ENCODE measurements around the gene RARA. TPM values are rescaled to one million over a fixed set of nuclear protein-coding genes. Genes with fewer than 3 reads are reported as not detected.
A peak's percentile ranks its signal among the peaks of the same experiment; 100 is the strongest.

The RARA gene
- 4.9 and 7.5 TPM in 2 replicates for polyA plus RNA-seq (2011; rRNA removed)
- polyA minus RNA-seq (2011; rRNA and poly(A)+ RNA removed), result 9.7 and 10.2 TPM in 2 replicates

DNA sequence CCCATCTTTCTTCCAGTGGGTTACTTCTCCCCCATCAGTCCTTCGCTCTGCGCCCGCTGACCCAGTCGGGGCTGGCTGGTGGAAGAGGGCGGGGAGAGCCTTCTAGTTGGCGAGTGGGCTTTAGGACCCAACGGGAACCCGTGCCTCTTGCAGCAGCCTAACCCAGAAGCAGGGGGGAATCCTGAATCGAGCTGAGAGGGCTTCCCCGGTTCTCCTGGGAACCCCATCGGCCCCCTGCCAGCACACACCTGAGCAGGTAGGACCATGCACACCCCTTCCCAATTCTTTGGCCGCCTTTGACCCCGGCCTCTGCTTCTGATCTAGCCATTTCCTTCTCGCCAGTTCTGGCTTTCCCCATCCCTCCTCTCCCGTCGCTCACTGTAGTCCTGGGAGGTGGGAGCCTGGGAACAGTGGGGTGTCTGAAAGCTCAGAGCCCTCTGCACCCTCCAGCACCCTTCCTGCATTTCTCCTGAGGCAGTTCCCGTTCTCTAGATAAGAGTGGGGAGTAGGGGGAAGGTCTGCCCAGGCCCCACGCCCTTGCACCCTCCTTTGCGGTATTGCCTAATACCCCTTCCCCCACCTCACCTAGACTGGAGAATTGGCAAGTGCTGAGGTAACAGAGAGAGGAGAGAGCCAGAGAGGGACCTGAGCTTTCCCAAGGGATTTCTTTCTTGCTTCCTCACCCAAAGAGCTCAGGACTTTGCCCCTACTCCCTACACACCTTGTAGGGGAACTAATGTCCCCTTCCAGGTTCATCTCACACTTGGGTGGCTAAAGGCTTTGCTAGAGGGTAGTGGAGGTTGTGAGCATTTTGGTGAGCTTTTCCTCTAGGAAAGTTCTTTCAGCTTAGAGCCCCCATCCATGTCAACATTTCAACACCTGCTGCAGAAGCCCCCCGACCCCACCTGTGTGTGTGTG, at the start of gene RARA:
RARA (plus strand) TSS at position 150 of the 918 bp plus-strand sequence. CDS start 22,039 bp downstream, outside the sequence.
- Histone ChIP-seq H3K9me3 (ENCODE audit: control insufficient read depth, insufficient read depth, low read length) (no peaks in the 10 kb centered on the region), H3K27ac (ENCODE audit: low read depth, low read length) (no peak within 1 kb of the TSS), H3K27me3 (ENCODE audit: control insufficient read depth, insufficient read depth, low read length) (no peaks in the 10 kb centered on the region), H3K4me3 (ENCODE audit: low read depth, low read length) (peak within 1 kb of the TSS; percentile 57)
- POLR2A ChIA-PET, result interaction anchor here (0.6 to 3.3 kb wide), 2 partner anchors 8 to 42 kb away, joined by 3 to 10 read pairs; no protein-coding TSS in a partner anchor
- CTCF ChIA-PET, result interaction anchor here (0.8 to 4.9 kb wide), 4 partner anchors 10 to 107 kb away, joined by 3 to 30 read pairs (median 4); partner anchors contain the start of gene WIPF2
- TF ChIP-seq, protein P1, sequence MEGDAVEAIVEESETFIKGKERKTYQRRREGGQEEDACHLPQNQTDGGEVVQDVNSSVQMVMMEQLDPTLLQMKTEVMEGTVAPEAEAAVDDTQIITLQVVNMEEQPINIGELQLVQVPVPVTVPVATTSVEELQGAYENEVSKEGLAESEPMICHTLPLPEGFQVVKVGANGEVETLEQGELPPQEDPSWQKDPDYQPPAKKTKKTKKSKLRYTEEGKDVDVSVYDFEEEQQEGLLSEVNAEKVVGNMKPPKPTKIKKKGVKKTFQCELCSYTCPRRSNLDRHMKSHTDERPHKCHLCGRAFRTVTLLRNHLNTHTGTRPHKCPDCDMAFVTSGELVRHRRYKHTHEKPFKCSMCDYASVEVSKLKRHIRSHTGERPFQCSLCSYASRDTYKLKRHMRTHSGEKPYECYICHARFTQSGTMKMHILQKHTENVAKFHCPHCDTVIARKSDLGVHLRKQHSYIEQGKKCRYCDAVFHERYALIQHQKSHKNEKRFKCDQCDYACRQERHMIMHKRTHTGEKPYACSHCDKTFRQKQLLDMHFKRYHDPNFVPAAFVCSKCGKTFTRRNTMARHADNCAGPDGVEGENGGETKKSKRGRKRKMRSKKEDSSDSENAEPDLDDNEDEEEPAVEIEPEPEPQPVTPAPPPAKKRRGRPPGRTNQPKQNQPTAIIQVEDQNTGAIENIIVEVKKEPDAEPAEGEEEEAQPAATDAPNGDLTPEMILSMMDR (IDR thresholded peaks at IDR 0.05; ENCODE audit: low read depth, low read length), result no peak
- no peak for DNase-seq (ENCODE audit: low read depth, low spot score)

GRCh38 chr17:40259505-40259904, 49.5 kb upstream of the RARA start:
- no peak for DNase-seq (ENCODE audit: low read depth, low spot score)
- ChIA-PET CTCF (interaction anchor here (0.9 to 1.6 kb wide), 3 partner anchors 41 to 57 kb away, joined by 3 to 8 read pairs (median 3); partner anchors contain the start of gene WIPF2), POLR2A (interaction anchor here (0.6 to 0.7 kb wide), 3 partner anchors 48 to 354 kb away, joined by 3 to 9 read pairs (median 3); no protein-coding TSS in a partner anchor)
- TF ChIP-seq, protein P1 (IDR thresholded peaks at IDR 0.05; ENCODE audit: low read depth, low read length), result no peak
- no peaks in the 10 kb centered on the region for H3K27me3 ChIP-seq (ENCODE audit: control insufficient read depth, insufficient read depth, low read length)
- no peak overlapping the region for H3K4me3 ChIP-seq (ENCODE audit: low read depth, low read length)
- H3K9me3 ChIP-seq (ENCODE audit: control insufficient read depth, insufficient read depth, low read length), result no peaks in the 10 kb centered on the region
- H3K27ac ChIP-seq (ENCODE audit: low read depth, low read length), result no peak overlapping the region

DNA sequence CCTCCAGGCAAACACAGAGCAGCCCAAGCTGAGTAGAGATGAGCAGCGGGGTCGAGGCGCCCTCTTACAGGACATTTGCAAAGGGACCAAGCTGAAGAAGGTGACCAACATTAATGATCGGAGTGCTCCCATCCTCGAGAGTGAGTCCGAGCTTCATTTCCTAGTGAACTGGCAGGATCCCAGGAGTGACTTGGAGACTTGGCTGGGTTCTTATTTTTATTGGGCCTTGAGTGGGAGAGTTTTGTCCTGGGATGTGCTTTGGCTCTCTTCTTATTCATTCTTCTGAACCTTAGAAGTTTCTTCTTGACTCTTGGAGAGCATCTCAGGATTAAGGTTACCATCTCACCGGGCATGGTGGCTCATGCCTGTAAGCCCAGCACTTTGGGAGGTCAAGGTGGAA, 48.5 kb upstream of the RARA start:
- no peak overlapping the region for H3K27ac ChIP-seq (ENCODE audit: low read depth, low read length)
- ChIA-PET CTCF (interaction anchor here (1.2 to 1.6 kb wide), 2 partner anchors 42 to 45 kb away, joined by 3 to 8 read pairs; partner anchors contain the start of gene WIPF2), POLR2A (no interaction called here)
- H3K4me3 ChIP-seq (ENCODE audit: low read depth, low read length), result no peak overlapping the region
- H3K9me3 ChIP-seq (ENCODE audit: control insufficient read depth, insufficient read depth, low read length), result no peaks in the 10 kb centered on the region
- TF ChIP-seq, protein P1 (IDR thresholded peaks at IDR 0.05; ENCODE audit: low read depth, low read length), result no peak
- DNase-seq (ENCODE audit: low read depth, low spot score), result no peak
- H3K27me3 ChIP-seq (ENCODE audit: control insufficient read depth, insufficient read depth, low read length), result no peaks in the 10 kb centered on the region

DNA sequence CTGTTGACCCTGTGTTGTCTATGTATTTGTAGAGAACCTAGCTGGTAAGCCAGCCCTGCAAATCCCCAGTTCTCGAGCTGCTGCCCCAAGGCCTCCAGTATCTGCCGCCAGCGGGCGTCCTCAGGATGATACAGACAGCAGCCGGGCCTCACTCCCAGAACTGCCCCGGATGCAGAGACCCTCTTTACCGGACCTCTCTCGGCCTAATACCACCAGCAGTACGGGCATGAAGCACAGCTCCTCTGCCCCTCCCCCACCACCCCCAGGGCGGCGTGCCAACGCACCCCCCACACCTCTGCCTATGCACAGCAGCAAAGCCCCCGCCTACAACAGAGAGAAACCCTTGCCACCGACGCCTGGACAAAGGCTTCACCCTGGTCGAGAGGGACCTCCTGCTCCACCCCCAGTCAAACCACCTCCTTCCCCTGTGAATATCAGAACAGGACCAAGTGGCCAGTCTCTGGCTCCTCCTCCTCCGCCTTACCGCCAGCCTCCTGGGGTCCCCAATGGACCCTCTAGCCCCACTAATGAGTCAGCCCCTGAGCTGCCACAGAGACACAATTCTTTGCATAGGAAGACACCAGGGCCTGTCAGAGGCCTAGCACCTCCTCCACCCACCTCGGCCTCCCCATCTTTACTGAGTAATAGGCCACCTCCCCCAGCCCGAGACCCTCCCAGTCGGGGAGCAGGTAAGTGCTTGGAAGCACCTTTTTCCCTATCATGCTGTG, 44.4 kb upstream of the RARA start:
- CTCF ChIA-PET, result no interaction called here
- no peak overlapping the region for H3K4me3 ChIP-seq (ENCODE audit: low read depth, low read length)
- no peak overlapping the region for H3K27ac ChIP-seq (ENCODE audit: low read depth, low read length)
- DNase-seq (ENCODE audit: low read depth, low spot score), result no peak
- TF ChIP-seq, protein P1 (IDR thresholded peaks at IDR 0.05; ENCODE audit: low read depth, low read length), result no peak
- no peaks in the 10 kb centered on the region for H3K27me3 ChIP-seq (ENCODE audit: control insufficient read depth, insufficient read depth, low read length)
- POLR2A ChIA-PET, result no interaction called here
- no peaks in the 10 kb centered on the region for H3K9me3 ChIP-seq (ENCODE audit: control insufficient read depth, insufficient read depth, low read length)

Measured in AG04450 (cell line).